ENCODE measurements around the gene PI4KA. TPM values are rescaled to one million over a fixed set of nuclear protein-coding genes. Genes with fewer than 3 reads are reported as not detected.
"Not testable (repeated sequence)": the region's sequence is repeated elsewhere in the genome, so short reads cannot be mapped to it uniquely, and the experiment has no call there.

The PI4KA gene
- total RNA-seq, 4 donors from 2014 or later = 69.8 to 115 (median 82.3) TPM

- Histone ChIP-seq H3K4me1 (no peaks in the 10 kb centered on the region), H3K27me3 (no peaks in the 10 kb centered on the region), H3K36me3 (no peaks in the 10 kb centered on the region), H3K27ac (replicated peaks in 1 of 4) (no peak overlapping the region), H3K9me3 (no peaks in the 10 kb centered on the region), H3K4me3 (no peak overlapping the region)
- TF ChIP-seq POLR2AphosphoS5 (IDR thresholded peaks at IDR 0.05) (peak; percentile 7 to 71), EP300 (IDR thresholded peaks at IDR 0.05) (no peak)
- no peak for DNase-seq (ENCODE audit: extremely low spot score)
- intact Hi-C loops (cut with DNase I) = no loop called here
- WGBS = 85% methylated on average over 7 of the region's 7 CpGs
These were observed 45.7 kb upstream of the PI4KA start for GRCh38 chr22:20904008-20904979.

- 97% methylated on average over 2 of the region's 2 CpGs for WGBS
- no peaks in the 10 kb centered on the region for H3K36me3 ChIP-seq
- H3K4me1 ChIP-seq = no peaks in the 10 kb centered on the region
- intact Hi-C loops (cut with DNase I) = no loop called here
- no peaks in the 10 kb centered on the region for H3K9me3 ChIP-seq
- TF ChIP-seq EP300 (IDR thresholded peaks at IDR 0.05) = no peak
- no peak for TF ChIP-seq CTCF (IDR thresholded peaks at IDR 0.05)
- no peak for TF ChIP-seq POLR2A (IDR thresholded peaks at IDR 0.05; ENCODE audit: low read depth)
- TF ChIP-seq POLR2AphosphoS5 (IDR thresholded peaks at IDR 0.05) = no peak
- H3K4me3 ChIP-seq = no peak overlapping the region
- no peak for DNase-seq (ENCODE audit: extremely low spot score)
- H3K27ac ChIP-seq (replicated peaks in 1 of 4) = no peak overlapping the region
- no peaks in the 10 kb centered on the region for H3K27me3 ChIP-seq
These were observed 44.5 kb upstream of the PI4KA start for GRCh38 chr22:20903093-20903492.

DNA sequence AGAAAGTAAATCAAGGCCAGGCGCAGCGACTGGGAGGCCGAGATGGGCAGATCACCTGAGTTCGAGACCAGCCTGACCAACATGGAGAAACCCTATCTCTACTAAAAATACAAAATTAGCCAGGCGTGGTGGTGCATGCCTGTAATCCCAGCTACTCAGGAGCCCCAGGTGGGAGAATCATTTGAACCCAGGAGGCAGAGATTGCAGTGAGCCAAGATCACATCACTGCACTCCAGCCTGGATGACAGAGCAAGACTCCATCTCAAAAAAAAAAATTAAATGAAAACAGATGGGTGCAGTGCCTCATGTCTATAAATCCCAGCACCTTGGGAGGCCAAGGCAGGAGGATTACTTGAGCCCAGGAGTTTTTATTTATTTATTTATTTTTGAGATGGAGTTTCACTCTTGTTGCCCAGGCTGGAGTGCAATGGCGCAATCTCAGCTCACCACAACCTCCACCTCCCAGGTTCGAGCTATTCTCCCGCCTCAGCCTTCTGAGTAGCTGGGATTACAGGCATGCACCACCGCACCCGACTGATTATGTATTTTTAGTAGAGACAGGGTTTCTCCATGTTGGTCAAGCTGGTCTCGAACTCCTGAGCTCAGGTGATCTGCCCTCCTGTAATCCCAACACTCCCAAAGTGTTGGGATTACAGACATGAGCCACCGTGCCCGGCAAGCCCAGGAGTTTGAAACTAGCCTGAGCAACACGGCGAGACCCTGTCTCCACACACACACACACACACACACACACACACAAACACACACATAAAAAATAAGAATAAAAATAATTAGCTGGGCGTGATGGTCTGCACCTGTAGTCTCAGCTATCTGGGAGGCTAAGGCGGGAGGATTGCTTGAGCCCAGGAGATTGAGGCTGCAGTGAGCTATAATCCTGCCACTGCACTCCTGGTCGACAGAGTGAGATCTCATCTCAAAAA lies 42.8 kb upstream of the PI4KA start:
- H3K27ac ChIP-seq (replicated peaks in 1 of 4); H3K27me3 ChIP-seq; intact Hi-C loops (cut with DNase I); H3K4me3 ChIP-seq; DNase-seq (ENCODE audit: extremely low spot score); H3K4me1 ChIP-seq; H3K9me3 ChIP-seq; H3K36me3 ChIP-seq: not testable (repeated sequence)
- 94% methylated on average over 18 of the region's 18 CpGs for WGBS

- TF ChIP-seq POLR2AphosphoS5 (IDR thresholded peaks at IDR 0.05) = no peak
- TF ChIP-seq EP300 (IDR thresholded peaks at IDR 0.05) = no peak
- no peak for TF ChIP-seq CTCF (IDR thresholded peaks at IDR 0.05)
- no peak for TF ChIP-seq POLR2A (IDR thresholded peaks at IDR 0.05; ENCODE audit: low read depth)
- Histone ChIP-seq H3K4me3 (no peak overlapping the region), H3K27ac (replicated peaks in 1 of 4) (no peak overlapping the region), H3K36me3 (no peaks in the 10 kb centered on the region), H3K9me3 (no peaks in the 10 kb centered on the region), H3K4me1 (no peaks in the 10 kb centered on the region), H3K27me3 (no peaks in the 10 kb centered on the region)
- DNase-seq (ENCODE audit: extremely low spot score) = no peak
- WGBS = 81% methylated on average over 7 of the region's 7 CpGs
- intact Hi-C loops (cut with DNase I) = no loop called here
These were observed 41.3 kb upstream of the PI4KA start for GRCh38 chr22:20899827-20900423.

GRCh38 chr22:20897737-20898136 lies 39.1 kb upstream of the PI4KA start:
- DNase-seq (ENCODE audit: extremely low spot score); H3K9me3 ChIP-seq; H3K4me1 ChIP-seq; H3K27me3 ChIP-seq; H3K27ac ChIP-seq (replicated peaks in 1 of 4); H3K36me3 ChIP-seq; intact Hi-C loops (cut with DNase I); H3K4me3 ChIP-seq: not testable (repeated sequence)
- WGBS = 92% methylated on average over 6 of the region's 7 CpGs

GRCh38 chr22:20890975-20891374 lies 32.4 kb upstream of the PI4KA start:
- TF ChIP-seq POLR2AphosphoS5 (IDR thresholded peaks at IDR 0.05) (no peak), EP300 (IDR thresholded peaks at IDR 0.05) (no peak)
- peaks cover 0 to 3% (median under 1%) of the 10 kb centered on the region in 4 donors for H3K4me1 ChIP-seq
- no peak overlapping the region for H3K4me3 ChIP-seq
- no peaks in the 10 kb centered on the region for H3K27me3 ChIP-seq
- no peaks in the 10 kb centered on the region for H3K9me3 ChIP-seq
- 91% methylated on average over 6 of the region's 6 CpGs for WGBS
- no peak for DNase-seq (ENCODE audit: extremely low spot score)
- H3K36me3 ChIP-seq = peaks cover 0 to 42% (median 36%) of the 10 kb centered on the region in 4 donors
- no peak overlapping the region for H3K27ac ChIP-seq (replicated peaks in 1 of 4)
- intact Hi-C loops (cut with DNase I) = no loop called here

All from esophagus muscularis mucosa (tissue), 4 donors.